Spleen (tissue), 11 donors: Measurements from ENCODE around the gene SDCBP2. TPM values are rescaled to one million over a fixed set of nuclear protein-coding genes. Genes with fewer than 3 reads are reported as not detected.

Experiments
- DNase-seq: peaks from one replicate; pipeline ENCODE4 v3.0.0-alpha.2; 2020
- H3K27ac ChIP-seq, 8 donors: fragments of 200-600 bp; sonication (generic) in 7 of 8; 1 replicate in 4 of 8; 2 replicates in 4 of 8; pipeline versions ENCODE4 v1.5.0 to v1.8.0; 2016 to 2021; ENCODE audit warnings: inconsistent platforms in 4 of 8, mild to moderate bottlenecking in 4 of 8, moderate library complexity in 1 of 8
- H3K27me3 ChIP-seq, 7 donors: fragments of 200-600 bp; sonication (generic) in 6 of 7; replicated peaks in 1 of 7; 1 replicate in 4 of 7; 2 replicates in 3 of 7; pipeline versions ENCODE4 v1.5.0 to v1.8.0; 2016 to 2021; ENCODE audit warnings: inconsistent platforms in 3 of 7, mild to moderate bottlenecking in 1 of 7
- H3K36me3 ChIP-seq, 6 donors: fragments of 200-600 bp; sonication (generic) in 5 of 6; 1 replicate in 4 of 6; 2 replicates in 2 of 6; pipeline versions ENCODE4 v1.5.0 to v1.8.0; 2016 to 2021; ENCODE audit warnings: inconsistent platforms in 2 of 6
- H3K4me1 ChIP-seq, 6 donors: fragments of 200-600 bp; sonication (generic) in 5 of 6; 1 replicate in 3 of 6; 2 replicates in 3 of 6; pipeline versions ENCODE4 v1.5.0 to v1.8.0; 2016 to 2021; ENCODE audit warnings: inconsistent platforms in 3 of 6
- H3K4me3 ChIP-seq, 8 donors: fragments of 200-600 bp; sonication (generic) in 7 of 8; 1 replicate in 4 of 8; 2 replicates in 4 of 8; pipeline versions ENCODE4 v1.5.0 to v1.8.0; 2016 to 2021; ENCODE audit warnings: inconsistent platforms in 4 of 8, mild to moderate bottlenecking in 4 of 8, moderate library complexity in 2 of 8
- H3K9me3 ChIP-seq, 8 donors: fragments of 200-600 bp; sonication (generic) in 7 of 8; 1 replicate in 4 of 8; 2 replicates in 4 of 8; pipeline versions ENCODE4 v1.5.0 to v1.8.0; 2016 to 2021; ENCODE audit warnings: inconsistent platforms in 4 of 8
- CTCF ChIP-seq, 11 experiments: fragments of 200-600 bp in 7 of 11; fragments of 450-650 bp in 4 of 11; sonication (generic) in 4 of 11; IDR thresholded peaks in 8 of 11; conservative IDR thresholded peaks in 3 of 11; 1 replicate in 7 of 11; 2 replicates in 4 of 11; pipeline versions ENCODE4 v1.4.0 to v1.8.0; 2016 to 2021; ENCODE audit warnings: antibody characterized with exemption in 11 of 11, inconsistent platforms in 4 of 11, mild to moderate bottlenecking in 1 of 11
- POLR2A ChIP-seq, 3 donors: fragments of 450-650 bp; IDR thresholded peaks; one replicate each; pipeline ENCODE4 v1.5.1; 2017; ENCODE audit warnings: antibody characterized with exemption in 3 of 3, mild to moderate bottlenecking in 1 of 3
- POLR2AphosphoS5 ChIP-seq, 3 donors: sonication (generic); formaldehyde crosslinking; IDR thresholded peaks; one replicate each; pipeline ENCODE4 v1.5.1; 2017; ENCODE audit warnings: antibody characterized with exemption in 3 of 3
- WGBS, 5 donors: extraction: QIAGEN DNeasy Blood & Tissue Kit in 3 of 5; methylation state at CpG; one replicate each; pipeline versions ENCODE4 v1.1.5 to v1.1.7; 2013 to 2018; 5-methylcytosine and 5-hydroxymethylcytosine counted together
- intact Hi-C: fragments of 100-400 bp; cut with DNase I; formaldehyde crosslinking; loops from one replicate; pipeline ENCODE4 v1.15.0; 2023; ENCODE audit warnings: low total_unique reads
- polyA plus RNA-seq, 3 donors: library from polyadenylated mRNA; stranded (reverse); fragments of 200-250 nt; gene quantifications; one replicate each; pipeline ENCODE4 v1.2.1, GENCODE V29; 2013
- total RNA-seq, 7 donors: library from RNA; depleted of rRNA in 3 of 7; stranded (reverse); fragments of >200 nt in 3 of 7; fragmentation: NEBNext Ultra II Directional in 4 of 7; extraction: Animal tissue kit (Norgen Biotek cat#: 25700) in 4 of 7; gene quantifications; one replicate each; pipeline versions ENCODE4 v1.1.0 to v1.2.1, GENCODE V29; 2016 to 2021
- donor health status: healthy with polysubstance abuse.
- donor health status: DM: no; HTN: no; CAD: no; lungs with moderate emphysema.
- donor health status: DM: no; HTN: no; CAD: no.
- donor health status: Bipolar disorder and iron deficiency.
- donor health status: healthy.
- donor health status: DM: no; HTN: no; CAD: no.
- donor health status: DM: yes; HTN: yes; CAD: no.

Gene SDCBP2
- total and polyA plus RNA-seq, 10 donors, result 2.0 to 7.1 (median 3.3) TPM

GRCh38 chr20:1310506-1311190 lies 18.3 kb downstream of the SDCBP2 start:
- TF ChIP-seq CTCF (IDR thresholded peaks at IDR 0.05 in 8 of 11, conservative IDR thresholded peaks at IDR 0.05 in 3 of 11), result no peak
- Histone ChIP-seq H3K9me3 (no peaks in the 10 kb centered on the region), H3K4me3 (no peak overlapping the region), H3K36me3 (peaks cover 0 to 10% (median 0%) of the 10 kb centered on the region in 6 donors), H3K4me1 (peaks cover 6 to 14% (median 10%) of the 10 kb centered on the region in 6 donors), H3K27me3 (no peaks in the 10 kb centered on the region), H3K27ac (no peak overlapping the region)
- 81 to 87% (median 86%) methylated on average over 12 of the region's 12 CpGs for WGBS, 5 donors
- intact Hi-C loops, result loop anchor here (5.0 kb wide), 1 partner anchor 82 kb away; the partner anchor contains the start of gene FKBP1A
- DNase-seq, result peak; percentile 61

GRCh38 chr20:1310071-1310470 lies 18.9 kb downstream of the SDCBP2 start:
- Histone ChIP-seq H3K36me3 (peaks cover 0 to 16% (median 0%) of the 10 kb centered on the region in 6 donors), H3K9me3 (no peaks in the 10 kb centered on the region), H3K27me3 (no peaks in the 10 kb centered on the region), H3K4me3 (no peak overlapping the region), H3K27ac (no peak overlapping the region), H3K4me1 (peaks cover 6 to 14% (median 10%) of the 10 kb centered on the region in 6 donors)
- intact Hi-C loops, result loop anchor here (5.0 kb wide), 1 partner anchor 82 kb away; the partner anchor contains the start of gene FKBP1A
- TF ChIP-seq POLR2A (IDR thresholded peaks at IDR 0.05) (no peak), POLR2AphosphoS5 (IDR thresholded peaks at IDR 0.05) (no peak), CTCF (IDR thresholded peaks at IDR 0.05 in 8 of 11, conservative IDR thresholded peaks at IDR 0.05 in 3 of 11) (no peak)
- 64 to 90% (median 82%) methylated on average over 8 to 9 of the region's 9 CpGs for WGBS, 5 donors
- DNase-seq, result peak; percentile 58

GRCh38 chr20:1309439-1309847 lies 19.5 kb downstream of the SDCBP2 start:
- intact Hi-C loops, result no loop called here
- peak; percentile 63 for DNase-seq
- Histone ChIP-seq H3K9me3 (no peaks in the 10 kb centered on the region), H3K36me3 (peaks cover 0 to 21% (median 0%) of the 10 kb centered on the region in 6 donors), H3K27me3 (no peaks in the 10 kb centered on the region), H3K4me1 (peaks cover 6 to 14% (median 10%) of the 10 kb centered on the region in 6 donors), H3K4me3 (no peak overlapping the region), H3K27ac (no peak overlapping the region)
- TF ChIP-seq POLR2A (IDR thresholded peaks at IDR 0.05) (no peak), CTCF (IDR thresholded peaks at IDR 0.05 in 8 of 11, conservative IDR thresholded peaks at IDR 0.05 in 3 of 11) (no peak), POLR2AphosphoS5 (IDR thresholded peaks at IDR 0.05) (no peak)
- WGBS, 5 donors, result 86 to 95% (median 92%) methylated on average over 12 of the region's 12 CpGs

GRCh38 chr20:1308702-1309095 lies 20.2 kb downstream of the SDCBP2 start:
- intact Hi-C loops, result no loop called here
- DNase-seq, result peak; percentile 42
- H3K36me3 ChIP-seq, result peaks cover 0 to 21% (median 0%) of the 10 kb centered on the region in 6 donors
- H3K4me1 ChIP-seq, result peaks cover 5 to 8% (median 7%) of the 10 kb centered on the region in 6 donors
- TF ChIP-seq POLR2AphosphoS5 (IDR thresholded peaks at IDR 0.05) (no peak), POLR2A (IDR thresholded peaks at IDR 0.05) (no peak), CTCF (IDR thresholded peaks at IDR 0.05 in 8 of 11, conservative IDR thresholded peaks at IDR 0.05 in 3 of 11) (no peak)
- H3K9me3 ChIP-seq, result no peaks in the 10 kb centered on the region
- H3K4me3 ChIP-seq, result no peak overlapping the region
- WGBS, 5 donors, result 81 to 92% (median 90%) methylated on average over 5 to 9 of the region's 9 CpGs
- H3K27me3 ChIP-seq, result no peaks in the 10 kb centered on the region
- no peak overlapping the region for H3K27ac ChIP-seq
